Natural killer cell treated with Interleukin-12 subunit alpha and Interleukin-12 subunit beta and Interleukin-15 and Interleukin-18, amount 100 ng/mL, for 72 hours (primary cell): ENCODE measurements around the gene ZNF697. TPM values are rescaled to one million over a fixed set of nuclear protein-coding genes. Genes with fewer than 3 reads are reported as not detected.
"Not testable (repeated sequence)": the region's sequence is repeated elsewhere in the genome, so short reads cannot be mapped to it uniquely, and the experiment has no call there.

Experiments used
- ATAC-seq, 2 donors: fragments of 150-1000 bp; cut with Tn5 transposase in 1 of 2; sonication (Bioruptor Pico), chemical (Tn5 transposase) in 1 of 2; 2 replicates each; pipeline ENCODE4 v1.10.0; 2021
- DNase-seq: peaks from one replicate; pipeline ENCODE4 v3.0.0; 2022; ENCODE audit warnings: low spot score
- H3K27ac Mint-ChIP-seq, 2 donors: 1 replicate in 1 of 2; 2 replicates in 1 of 2; pipeline ENCODE4 v1.8.0; 2022; ENCODE audit warnings: mixed read lengths in 2 of 2, mild to moderate bottlenecking in 1 of 2, moderate library complexity in 1 of 2
- H3K27me3 Mint-ChIP-seq, 2 donors: 1 replicate in 1 of 2; 2 replicates in 1 of 2; pipeline ENCODE4 v1.8.0; 2022; ENCODE audit warnings: mixed read lengths in 2 of 2
- H3K36me3 Mint-ChIP-seq: one replicate; pipeline ENCODE4 v1.8.0; 2022; ENCODE audit warnings: mixed read lengths
- H3K4me1 Mint-ChIP-seq, 2 donors: 1 replicate in 1 of 2; 2 replicates in 1 of 2; pipeline ENCODE4 v1.8.0; 2022; ENCODE audit warnings: low read depth in 2 of 2, mixed read lengths in 2 of 2, mild to moderate bottlenecking in 1 of 2
- H3K4me3 Mint-ChIP-seq: one replicate; pipeline ENCODE4 v1.8.0; 2022; ENCODE audit warnings: mixed read lengths
- H3K9me3 Mint-ChIP-seq: 2 replicates; pipeline ENCODE4 v1.8.0; 2022; ENCODE audit warnings: mixed read lengths
- total RNA-seq, 2 donors: library from RNA; stranded (reverse); gene quantifications; one replicate each; pipeline ENCODE4 v1.2.3, GENCODE V29; 2022

ZNF697 gene
- total RNA-seq, 2 donors from 2014 or later: 0.14 to 0.17 TPM

DNA sequence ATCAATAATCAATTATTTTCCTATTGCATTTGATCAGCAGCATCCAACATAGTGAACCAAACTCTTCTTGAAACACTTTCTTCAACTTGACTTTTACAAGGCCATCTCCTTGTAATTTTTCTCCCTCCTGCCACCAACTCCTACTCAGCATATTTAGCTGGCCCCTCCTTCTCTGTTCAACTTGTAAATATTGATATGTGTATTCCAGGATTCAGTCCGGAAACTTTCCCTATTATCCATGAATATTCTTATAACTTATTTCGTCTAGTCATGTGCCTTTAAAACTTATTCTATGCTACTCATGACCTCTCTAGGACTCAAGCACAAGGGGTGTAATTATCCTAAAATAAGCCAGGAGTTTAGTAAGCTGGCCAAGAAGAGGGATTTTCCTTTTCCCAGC is 52.9 kb downstream of the ZNF697 start:
- Mint-ChIP-seq H3K4me1 (no peaks in the 10 kb centered on the region), H3K36me3 (no peaks in the 10 kb centered on the region), H3K4me3 (no peak overlapping the region), H3K9me3 (peaks cover 3% of the 10 kb centered on the region), H3K27me3 (peaks cover 6 to 10% of the 10 kb centered on the region in 2 donors), H3K27ac (no peak overlapping the region)
- no peak for ATAC-seq
- DNase-seq: no peak

DNA sequence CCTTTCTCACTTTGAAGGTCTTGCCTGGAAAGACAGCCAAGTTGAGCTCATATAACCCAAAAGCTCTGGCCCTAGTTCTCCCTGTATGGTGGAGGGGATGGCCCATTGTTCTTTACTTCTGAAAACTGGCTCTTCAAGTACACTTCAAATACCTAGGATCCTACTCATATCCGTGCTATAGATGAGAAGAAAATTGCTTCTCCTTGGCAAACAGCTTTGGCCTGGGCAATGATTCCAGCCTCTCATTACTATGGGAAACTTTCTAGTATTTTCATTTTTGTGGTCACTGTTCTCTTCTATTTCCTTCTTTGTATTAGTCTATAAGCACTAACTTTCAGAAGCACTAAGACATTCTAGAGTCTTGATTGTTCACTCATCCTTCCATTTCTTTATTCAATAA is 53.7 kb downstream of the ZNF697 start:
- peaks cover 5 to 10% of the 10 kb centered on the region in 2 donors for H3K27me3 Mint-ChIP-seq
- DNase-seq (no peak), ATAC-seq (no peak)

DNA sequence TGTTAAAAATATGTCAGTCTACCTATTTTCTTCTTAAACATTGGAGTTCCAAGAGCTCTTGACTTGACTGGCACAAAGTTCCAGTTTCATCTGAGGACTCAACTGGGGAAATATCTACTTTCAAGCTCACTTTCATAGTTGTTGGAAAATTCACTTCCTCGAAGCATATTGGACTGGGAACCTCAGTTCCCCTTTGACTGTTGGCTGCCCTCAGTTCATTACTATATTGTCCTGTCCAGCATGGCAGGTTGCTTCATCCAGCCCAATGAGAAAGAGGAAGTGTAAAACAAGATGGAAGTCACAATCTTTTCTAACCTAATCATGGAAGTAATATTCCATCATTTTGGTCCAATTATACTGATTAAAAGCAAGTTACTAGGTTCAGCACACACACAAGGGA is 54.3 kb downstream of the ZNF697 start:
- Mint-ChIP-seq H3K27ac (no peak overlapping the region), H3K4me3 (no peak overlapping the region), H3K36me3 (no peaks in the 10 kb centered on the region), H3K4me1 (no peaks in the 10 kb centered on the region), H3K27me3 (peaks cover 5 to 10% of the 10 kb centered on the region in 2 donors), H3K9me3 (peaks cover 3% of the 10 kb centered on the region)
- no peak for ATAC-seq
- DNase-seq: no peak

More for the DNA sequence above, 53.7 kb downstream of the ZNF697 start:
- no peaks in the 10 kb centered on the region for H3K36me3 Mint-ChIP-seq
- H3K9me3 Mint-ChIP-seq: peaks cover 3% of the 10 kb centered on the region
- no peak overlapping the region for H3K4me3 Mint-ChIP-seq
- H3K27ac Mint-ChIP-seq: no peak overlapping the region
- H3K4me1 Mint-ChIP-seq: no peaks in the 10 kb centered on the region

DNA sequence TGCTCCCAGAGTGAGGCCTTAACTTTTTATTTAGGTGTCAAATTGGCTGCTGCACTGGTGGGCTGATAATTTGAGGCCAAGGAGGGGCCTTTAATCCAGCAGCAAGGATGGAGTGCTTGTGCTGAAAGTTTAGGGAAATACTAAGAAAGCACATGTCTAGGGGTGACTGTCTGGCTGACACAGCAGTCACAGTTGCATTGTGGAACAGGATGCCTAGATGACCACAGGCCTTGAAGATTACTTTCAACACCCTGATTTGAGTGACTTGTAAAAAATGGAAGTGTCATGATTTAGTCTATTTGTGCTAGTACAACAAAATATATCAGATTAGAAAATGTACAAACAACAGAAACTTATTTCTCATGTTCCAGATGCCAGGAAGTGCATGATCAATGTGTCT is 57.7 kb downstream of the ZNF697 start:
- Mint-ChIP-seq H3K4me3 (no peak overlapping the region), H3K9me3 (peaks cover 3% of the 10 kb centered on the region), H3K36me3 (no peaks in the 10 kb centered on the region), H3K27ac (no peak overlapping the region), H3K4me1 (no peaks in the 10 kb centered on the region), H3K27me3 (peaks cover 5 to 8% of the 10 kb centered on the region in 2 donors)
- DNase-seq (no peak), ATAC-seq (no peak)

DNA sequence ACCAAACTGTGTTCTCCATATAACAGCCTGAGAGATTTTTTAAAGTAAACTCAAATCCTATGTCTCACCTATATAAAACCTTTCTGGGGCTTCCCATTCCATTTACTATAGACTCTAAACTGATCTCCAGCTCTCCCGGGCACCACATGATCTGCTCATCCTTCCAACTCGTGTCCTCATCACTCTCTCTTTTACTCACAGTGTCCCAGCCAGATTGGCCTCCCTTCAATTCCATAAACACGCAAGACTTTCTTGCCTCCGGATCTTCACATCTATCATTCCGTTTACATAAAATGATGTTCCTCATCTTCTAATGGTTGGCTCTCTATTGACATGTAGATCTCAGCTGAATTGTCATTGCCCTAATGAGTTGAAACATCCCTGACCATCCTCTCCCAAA is 59.4 kb downstream of the ZNF697 start:
- Mint-ChIP-seq H3K36me3 (no peaks in the 10 kb centered on the region), H3K4me1 (no peaks in the 10 kb centered on the region), H3K27me3 (no peaks in the 10 kb centered on the region), H3K27ac (no peak overlapping the region), H3K9me3 (no peaks in the 10 kb centered on the region), H3K4me3 (no peak overlapping the region)
- ATAC-seq: no peak
- no peak for DNase-seq

DNA sequence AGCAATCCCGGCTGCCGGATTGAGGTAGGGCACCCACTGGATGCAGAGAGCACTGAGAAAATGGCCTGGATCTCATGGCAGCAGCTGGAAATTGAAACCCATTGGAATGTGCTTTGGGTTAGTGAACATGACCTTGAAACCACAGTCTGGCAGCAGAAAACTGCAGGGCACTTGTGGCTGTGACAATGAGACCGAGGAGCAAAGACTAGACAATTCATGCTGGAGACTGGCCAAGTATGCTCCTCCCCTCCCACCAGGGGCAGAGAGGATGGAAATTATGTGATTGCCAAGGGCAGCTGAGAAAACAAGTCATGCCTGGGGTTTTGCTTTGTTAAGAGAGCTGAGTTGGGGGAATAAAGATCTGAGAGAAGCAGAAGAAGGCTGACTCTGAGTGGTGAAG is 60.7 kb downstream of the ZNF697 start:
- Mint-ChIP-seq H3K4me3 (no peak overlapping the region), H3K36me3 (no peaks in the 10 kb centered on the region), H3K4me1 (no peaks in the 10 kb centered on the region), H3K27me3 (no peaks in the 10 kb centered on the region), H3K9me3 (no peaks in the 10 kb centered on the region), H3K27ac (no peak overlapping the region)
- ATAC-seq (no peak), DNase-seq (no peak)

DNA sequence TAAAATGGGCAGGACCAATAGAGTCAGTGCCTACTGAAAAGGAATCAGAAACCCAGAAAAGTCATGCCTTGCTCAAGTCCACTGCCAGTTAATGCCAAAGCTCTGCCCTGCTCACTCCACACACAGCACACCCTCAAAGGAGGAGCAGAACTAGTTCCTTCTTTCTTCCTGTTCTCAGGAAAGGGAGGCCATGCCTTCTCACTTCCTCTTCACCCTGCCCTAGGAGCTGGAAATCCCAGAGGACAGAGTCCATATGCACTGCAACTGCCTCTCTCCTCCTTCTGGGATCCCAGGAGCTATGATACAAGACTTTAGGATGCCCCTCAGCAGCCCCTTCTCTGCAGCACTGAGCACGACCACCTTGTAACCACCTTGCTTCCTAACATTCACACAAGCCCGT is 62.3 kb downstream of the ZNF697 start:
- H3K4me1 Mint-ChIP-seq, H3K27me3 Mint-ChIP-seq, H3K27ac Mint-ChIP-seq, H3K4me3 Mint-ChIP-seq, DNase-seq, H3K9me3 Mint-ChIP-seq, ATAC-seq, H3K36me3 Mint-ChIP-seq: not testable (repeated sequence)

DNA sequence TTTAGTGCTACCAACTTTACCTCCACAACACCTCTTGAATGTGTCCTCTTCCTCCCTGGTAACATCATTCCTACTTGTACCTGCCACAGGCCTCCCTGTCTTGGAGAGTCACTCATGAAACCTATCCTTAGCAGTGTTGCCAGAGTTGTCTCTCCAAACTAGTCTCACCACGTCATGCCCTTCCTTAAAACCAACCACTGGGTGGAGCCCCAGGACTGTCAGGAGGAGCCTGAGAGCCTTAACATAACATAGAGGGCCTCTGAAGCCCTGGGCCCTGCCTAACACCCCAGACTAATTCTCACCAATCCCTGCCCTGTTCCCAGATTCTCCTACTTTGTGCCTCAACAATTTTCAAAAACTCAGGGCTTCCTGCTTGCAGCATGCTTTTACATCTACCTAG is 65.3 kb downstream of the ZNF697 start:
- H3K27me3 Mint-ChIP-seq: no peaks in the 10 kb centered on the region
- H3K4me3 Mint-ChIP-seq: no peak overlapping the region
- peak; percentile 38 to 40 for ATAC-seq
- no peaks in the 10 kb centered on the region for H3K4me1 Mint-ChIP-seq
- no peak overlapping the region for H3K27ac Mint-ChIP-seq
- DNase-seq: no peak
- H3K9me3 Mint-ChIP-seq: peaks cover 3% of the 10 kb centered on the region
- H3K36me3 Mint-ChIP-seq: no peaks in the 10 kb centered on the region

DNA sequence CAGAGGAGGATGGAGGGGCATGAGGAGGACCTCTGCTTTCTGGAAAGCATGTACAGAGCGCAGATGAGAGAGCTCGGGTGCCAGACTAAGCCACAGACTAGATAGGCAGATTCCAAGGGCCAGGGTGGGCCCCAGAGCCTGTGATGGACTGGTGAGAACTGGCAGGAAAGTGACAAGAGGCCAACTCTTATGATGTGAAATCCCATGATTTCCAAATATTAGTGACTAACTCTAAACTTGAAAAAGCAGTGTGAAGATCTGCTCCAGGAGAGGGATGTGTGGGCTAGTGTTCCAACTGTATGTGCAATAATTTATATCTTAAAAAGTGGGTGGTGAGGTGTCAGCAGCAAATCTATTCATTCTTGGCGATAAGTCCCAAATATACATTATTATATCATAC is 67.0 kb downstream of the ZNF697 start:
- not testable (repeated sequence) for H3K4me3 Mint-ChIP-seq, H3K4me1 Mint-ChIP-seq, H3K27ac Mint-ChIP-seq, H3K27me3 Mint-ChIP-seq, ATAC-seq, H3K36me3 Mint-ChIP-seq, H3K9me3 Mint-ChIP-seq, DNase-seq

DNA sequence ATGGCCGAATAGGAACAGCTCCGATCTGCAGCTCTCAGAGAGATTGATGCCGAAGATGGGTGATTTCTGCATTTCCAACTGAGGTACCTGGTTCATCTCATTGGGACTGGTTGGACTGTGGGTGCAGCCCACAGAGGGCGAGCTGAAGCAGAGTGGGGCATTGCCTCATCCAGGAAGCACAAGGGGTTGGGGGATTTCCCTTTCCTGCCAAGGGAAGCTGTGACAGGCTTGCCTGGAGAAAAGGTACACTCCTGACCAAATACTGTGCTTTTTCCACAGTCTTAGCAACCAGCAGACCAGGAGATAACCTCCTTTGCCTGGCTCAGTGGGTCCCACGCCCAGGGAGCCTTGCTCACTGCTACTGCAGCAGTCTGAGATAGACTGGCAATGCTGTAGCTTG is 74.2 kb downstream of the ZNF697 start:
- peaks cover 0 to 4% of the 10 kb centered on the region in 2 donors for H3K4me1 Mint-ChIP-seq

DNA sequence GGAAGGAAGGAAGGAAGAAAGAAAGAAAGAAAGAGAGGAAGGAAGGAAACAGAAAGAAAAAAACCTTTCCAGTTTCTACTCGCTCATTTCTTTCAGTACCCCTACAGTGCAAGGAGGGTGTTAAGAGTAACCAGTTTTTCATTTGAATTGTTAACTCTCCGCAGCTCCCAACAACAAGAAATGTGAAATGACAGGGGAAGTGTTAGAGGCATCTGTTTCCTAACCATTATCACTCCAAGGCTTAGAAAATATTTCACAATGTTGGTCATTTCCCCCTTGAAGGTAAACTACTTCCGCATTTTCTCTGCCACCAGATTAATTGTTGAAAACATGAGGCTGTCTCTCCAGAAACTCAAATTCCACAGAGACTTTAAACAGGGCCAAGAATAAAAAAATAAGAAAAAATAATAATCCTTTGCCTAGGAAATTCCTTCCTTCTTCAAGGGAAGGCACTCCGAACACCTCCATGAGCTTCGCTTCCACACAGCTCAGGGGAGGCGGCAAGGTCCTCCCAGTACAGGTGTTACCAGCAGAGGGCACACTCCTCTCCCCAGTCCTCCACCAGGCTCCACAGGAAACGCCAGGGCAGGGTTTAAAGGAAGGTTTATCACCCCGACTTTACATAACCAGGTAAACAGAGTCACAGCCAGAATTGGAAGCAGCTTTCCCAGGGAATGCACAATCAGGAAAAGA is 78.0 kb downstream of the ZNF697 start:
- H3K4me3 Mint-ChIP-seq, H3K4me1 Mint-ChIP-seq, H3K27ac Mint-ChIP-seq, DNase-seq, H3K36me3 Mint-ChIP-seq, ATAC-seq, H3K9me3 Mint-ChIP-seq: not testable (repeated sequence)
- H3K27me3 Mint-ChIP-seq: peaks cover 13 to 28% of the 10 kb centered on the region in 2 donors

More for the DNA sequence above, 74.2 kb downstream of the ZNF697 start:
- no peak for DNase-seq
- Mint-ChIP-seq H3K27ac (no peak overlapping the region), H3K27me3 (peaks cover 4 to 33% of the 10 kb centered on the region in 2 donors), H3K4me3 (no peak overlapping the region), H3K36me3 (peaks cover 5% of the 10 kb centered on the region), H3K9me3 (peaks cover 5% of the 10 kb centered on the region)
- ATAC-seq: no peak

Other genes with a start within 250 kb of the ZNF697 start
- not detected for gene HSD3B2, start 233.1 kb downstream of the ZNF697 start, total RNA-seq
- gene HSD3B1, start 141.1 kb downstream of the ZNF697 start, total RNA-seq: not detected
- gene PHGDH, start 63.7 kb upstream of the ZNF697 start, total RNA-seq: 10 to 100 TPM; 37.6 to 42.1 TPM
- gene HMGCS2, start 120.6 kb upstream of the ZNF697 start, total RNA-seq: not detected
- gene REG4, start 163.2 kb upstream of the ZNF697 start, total RNA-seq: under 1 TPM; 0.19 to 0.73 TPM
- not detected for gene ADAM30, start 248.2 kb upstream of the ZNF697 start, total RNA-seq